ENCODE measurements around the gene MLLT3. TPM values are rescaled to one million over a fixed set of nuclear protein-coding genes. Genes with fewer than 3 reads are reported as not detected.

Gene MLLT3
- polyA plus RNA-seq, 4 donors = 24.2 to 35.4 (median 30.9) TPM

DNA sequence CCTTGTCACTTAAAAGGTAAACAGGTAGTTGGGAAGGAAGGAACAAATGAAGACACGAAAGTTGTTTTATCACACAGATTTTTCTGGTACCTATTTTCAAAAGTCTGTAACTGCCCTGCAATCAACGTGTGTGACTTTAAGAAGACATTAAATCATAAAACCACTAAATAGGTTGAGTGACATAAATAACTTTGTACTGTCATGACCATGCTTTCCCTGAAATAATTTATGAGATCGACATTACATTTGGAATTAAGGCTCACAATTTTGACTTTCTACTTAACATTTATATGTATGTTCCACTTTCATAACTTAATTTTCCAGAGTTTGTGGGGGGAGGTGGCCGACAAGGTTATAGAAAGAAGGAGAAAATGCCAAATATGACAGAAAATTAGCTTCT lies 181.1 kb downstream of the MLLT3 start:
- no peak for DNase-seq (ENCODE audit: low read depth in 4 of 4, low spot score in 2 of 4)

DNA sequence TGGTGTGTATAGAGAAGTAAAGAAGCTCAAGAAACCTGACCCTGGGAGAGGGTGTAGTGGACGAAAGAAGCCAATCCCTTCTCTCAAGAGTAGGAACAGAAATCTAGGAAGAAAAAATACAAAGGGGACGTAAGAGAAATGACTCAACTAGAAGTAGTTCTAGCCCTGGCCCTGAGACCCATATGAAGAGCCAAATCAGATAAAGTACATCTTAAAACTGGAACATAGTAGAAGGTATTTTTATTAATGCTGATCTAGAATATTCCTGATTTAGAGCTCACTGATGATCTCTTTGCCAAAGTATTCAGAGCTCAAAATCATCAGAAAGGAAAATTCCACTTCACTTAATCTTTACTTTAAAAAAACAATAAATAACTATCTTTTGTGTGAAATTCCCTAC lies 184.8 kb downstream of the MLLT3 start:
- no peak for DNase-seq (ENCODE audit: low read depth in 4 of 4, low spot score in 2 of 4)

DNA sequence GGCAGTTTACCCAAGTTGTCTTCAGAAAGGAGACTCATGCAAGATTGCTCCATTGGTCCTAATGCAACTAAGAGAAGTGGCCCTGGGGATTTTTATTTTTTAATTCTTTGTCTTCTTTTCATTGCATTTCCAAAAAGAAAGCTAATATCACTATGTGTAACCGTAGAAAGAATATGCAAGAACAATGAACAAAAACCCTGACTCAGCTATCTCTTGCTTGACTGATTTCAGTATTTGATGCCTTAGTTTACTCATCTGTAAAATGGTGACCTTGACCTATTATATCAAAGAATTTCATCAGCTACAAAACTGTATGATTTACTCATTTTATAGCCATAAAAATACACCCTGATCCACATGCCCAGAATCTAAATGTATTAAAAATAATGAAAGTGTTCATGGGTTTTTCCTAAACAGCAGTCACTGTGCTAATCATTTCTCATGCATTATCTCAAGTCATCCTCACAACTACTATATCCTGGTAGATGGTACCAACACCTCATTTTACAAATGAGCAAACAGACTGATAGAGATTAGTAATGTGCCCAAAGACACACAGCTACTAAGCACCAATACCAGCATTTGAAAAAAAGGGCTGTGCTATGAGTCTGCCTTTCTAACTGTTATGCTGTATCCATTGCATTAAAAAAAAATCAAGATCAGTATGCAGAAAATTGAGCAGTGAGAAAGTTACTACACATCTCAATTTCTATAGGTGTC lies 185.7 kb downstream of the MLLT3 start:
- no peak for DNase-seq (ENCODE audit: low read depth in 4 of 4, low spot score in 2 of 4)

DNA sequence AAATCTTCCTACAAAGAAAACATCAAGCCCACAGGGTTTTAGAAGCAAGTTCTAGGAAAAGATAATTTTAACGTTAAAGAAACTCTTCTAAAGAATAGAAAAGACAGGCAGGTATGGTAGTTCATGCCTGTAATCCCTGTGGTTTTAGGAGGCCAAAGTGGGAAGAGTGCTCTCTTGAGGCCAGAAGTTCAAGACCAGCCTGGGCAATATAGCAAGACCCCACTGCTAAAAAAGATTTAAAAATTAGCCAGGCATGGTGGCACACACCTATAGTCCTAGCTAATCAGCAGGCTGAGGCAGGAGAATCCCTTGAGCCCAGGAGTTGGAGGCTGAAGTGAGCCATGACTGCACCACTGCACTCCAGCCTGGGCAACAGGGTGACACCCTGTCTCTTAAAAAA lies 193.3 kb downstream of the MLLT3 start:
- DNase-seq (ENCODE audit: low read depth in 4 of 4, low spot score in 2 of 4) = no peak

DNA sequence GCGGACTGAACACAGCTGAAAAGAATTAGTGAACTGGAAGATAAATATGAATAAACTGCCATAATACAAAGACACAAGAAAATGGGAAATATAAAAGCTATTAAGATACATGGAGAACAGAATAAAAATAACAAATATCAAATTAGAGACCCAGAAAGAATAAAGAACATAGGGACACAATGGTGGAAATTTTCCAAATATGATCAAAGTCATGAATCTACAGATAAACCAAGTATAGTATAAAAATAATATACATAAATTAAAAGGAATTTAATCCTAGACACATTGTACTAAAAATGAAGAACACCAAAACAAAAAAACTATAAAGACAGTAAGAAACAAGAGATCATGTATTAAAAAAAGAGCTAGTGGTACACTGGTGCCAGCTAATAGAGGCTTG lies 194.9 kb downstream of the MLLT3 start:
- no peak for DNase-seq (ENCODE audit: low read depth in 4 of 4, low spot score in 2 of 4)

DNA sequence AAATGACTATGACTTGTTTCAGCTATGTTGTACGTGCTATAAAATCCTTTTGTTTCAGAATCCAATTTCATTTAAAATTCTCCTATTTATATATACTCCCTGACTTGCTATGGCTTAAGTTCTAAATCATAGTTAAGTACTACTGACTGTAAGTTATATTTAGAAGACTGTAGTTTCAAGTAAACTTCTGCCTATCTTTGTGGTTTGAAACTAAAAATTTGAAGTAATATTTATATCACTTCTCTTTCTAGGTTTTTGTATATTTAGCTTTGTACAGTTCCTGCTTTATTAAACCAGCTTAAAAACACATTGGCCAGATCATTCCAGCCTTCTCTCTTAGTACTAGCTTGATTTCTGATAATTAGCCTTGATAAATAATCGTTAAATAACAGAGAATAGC lies 196.3 kb downstream of the MLLT3 start:
- DNase-seq (ENCODE audit: low read depth in 4 of 4, low spot score in 2 of 4) = no peak

DNA sequence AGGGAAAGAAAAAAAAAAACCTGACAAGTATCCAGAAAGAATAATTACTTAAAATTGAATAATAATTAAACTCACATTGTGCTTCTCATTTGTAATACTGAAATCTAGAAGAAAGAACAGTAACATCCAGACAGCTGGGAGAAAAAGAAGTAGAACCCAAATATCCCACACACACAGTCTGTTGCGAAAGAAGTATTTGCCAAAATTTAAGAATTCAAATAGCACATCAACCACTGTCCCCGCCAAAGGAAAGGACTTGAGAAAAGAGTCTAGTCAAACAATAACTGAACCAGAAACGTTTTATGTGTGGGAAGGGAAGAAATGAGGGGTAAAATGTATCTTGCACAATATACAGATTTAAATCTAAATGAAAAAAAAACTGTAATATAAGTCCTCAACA lies 202.8 kb downstream of the MLLT3 start:
- no peak for DNase-seq (ENCODE audit: low read depth in 4 of 4, low spot score in 2 of 4)

DNA sequence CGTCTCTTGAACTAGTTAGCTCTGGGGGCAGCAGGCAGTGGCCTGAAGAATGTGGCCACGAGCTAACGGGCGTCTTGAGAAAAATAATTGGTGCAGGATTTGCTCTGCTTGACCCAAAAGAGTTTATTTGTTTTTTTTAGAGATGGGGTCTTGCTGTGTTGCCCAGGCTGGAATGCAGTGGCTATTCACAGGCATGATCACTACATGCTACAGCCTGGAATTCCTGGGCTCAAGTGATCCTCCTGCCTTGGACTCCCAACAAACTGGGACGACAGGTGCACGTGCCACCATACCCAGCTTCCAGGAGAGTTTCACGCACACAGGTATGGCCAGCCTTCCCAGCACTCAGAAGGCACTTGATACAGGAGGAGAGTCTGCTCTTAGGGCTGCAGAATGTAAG lies 203.8 kb downstream of the MLLT3 start:
- no peak for DNase-seq (ENCODE audit: low read depth in 4 of 4, low spot score in 2 of 4)

DNA sequence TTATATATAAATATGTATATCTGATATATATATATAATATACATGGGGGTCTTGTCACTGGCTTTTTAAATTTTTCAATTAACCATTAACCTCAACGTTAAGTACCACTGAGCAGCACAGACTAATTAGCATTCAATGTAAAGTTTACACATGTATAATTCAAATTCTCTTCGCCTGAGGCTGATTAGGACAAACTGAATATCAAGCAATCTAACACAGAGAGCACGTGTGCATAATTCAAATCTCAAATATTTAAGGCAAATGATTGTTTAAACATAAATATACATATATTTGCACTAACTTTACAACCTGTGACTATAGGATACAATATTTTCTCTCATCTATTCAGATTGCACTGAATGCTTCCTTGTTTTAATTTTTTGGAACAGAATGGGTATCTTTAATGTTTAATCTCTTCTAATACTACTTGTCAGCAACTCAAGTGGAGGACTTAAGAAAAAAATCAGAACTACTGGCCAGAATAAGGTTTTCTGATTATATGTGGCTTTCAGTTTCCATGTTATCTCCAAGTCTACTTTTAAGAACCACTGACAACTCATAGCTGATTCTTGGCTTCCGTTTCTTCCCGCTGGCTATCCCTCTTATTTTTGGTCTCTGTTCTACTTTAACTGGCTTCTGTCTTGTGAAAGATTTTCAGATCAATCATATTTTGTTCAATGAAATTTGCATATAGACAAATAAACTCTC lies 204.8 kb downstream of the MLLT3 start:
- DNase-seq (ENCODE audit: low read depth in 4 of 4, low spot score in 2 of 4) = no peak

DNA sequence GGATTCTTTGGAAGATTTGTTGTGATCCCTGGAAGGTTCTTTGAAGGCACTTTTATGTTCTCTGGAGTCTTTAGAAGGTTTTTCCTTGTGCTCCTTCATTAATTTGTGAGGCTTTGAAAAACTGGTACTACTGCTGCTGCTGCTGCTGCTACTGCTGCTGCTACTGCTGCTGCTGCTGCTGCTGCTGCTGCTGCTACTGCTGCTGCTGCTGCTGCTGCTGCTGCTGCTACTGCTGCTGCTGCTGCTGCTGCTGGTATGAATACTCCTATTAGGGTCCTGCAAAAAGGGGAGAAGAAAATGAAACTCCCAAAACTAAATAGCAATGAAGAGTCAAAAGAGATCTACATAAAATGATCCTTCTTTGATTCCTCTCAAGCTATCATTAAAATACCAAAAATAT lies 208.1 kb downstream of the MLLT3 start:
- no peak for DNase-seq (ENCODE audit: low read depth in 4 of 4, low spot score in 2 of 4)

DNA sequence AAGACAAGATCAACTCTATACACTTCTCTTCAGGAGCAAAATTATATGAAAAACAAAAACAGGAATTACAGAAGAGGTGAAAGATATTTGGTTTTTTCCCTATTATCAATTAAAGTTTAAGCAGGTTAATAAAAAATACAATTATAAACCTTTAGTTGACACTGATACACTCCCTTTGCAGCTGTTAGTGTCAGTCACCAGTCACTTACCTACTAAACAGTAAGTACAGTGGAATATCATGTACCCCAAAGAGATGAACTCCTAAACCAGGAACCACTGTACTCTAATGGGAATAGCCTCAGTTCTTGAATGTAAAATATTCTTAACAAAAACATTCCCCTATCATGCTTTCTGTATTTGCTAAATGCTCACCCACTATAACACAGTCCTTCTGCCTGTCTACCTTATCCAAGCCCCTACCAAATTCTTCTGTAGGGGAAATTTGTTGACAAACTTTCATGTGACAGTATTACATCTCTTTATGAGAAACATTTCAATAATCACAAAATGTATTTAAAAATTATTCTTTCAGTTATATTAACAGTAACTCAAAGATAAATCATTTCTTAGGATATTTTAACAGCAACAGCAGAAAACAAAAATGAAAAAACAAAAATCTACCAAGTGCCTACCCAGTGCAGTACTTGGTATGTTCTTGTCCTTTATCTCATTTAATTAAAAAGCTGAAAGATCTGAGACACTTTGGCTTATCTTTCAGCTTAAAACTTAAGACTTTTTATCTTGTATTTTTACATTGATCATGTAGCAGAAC lies 212.8 kb downstream of the MLLT3 start:
- DNase-seq (ENCODE audit: low read depth in 4 of 4, low spot score in 2 of 4) = no peak

DNA sequence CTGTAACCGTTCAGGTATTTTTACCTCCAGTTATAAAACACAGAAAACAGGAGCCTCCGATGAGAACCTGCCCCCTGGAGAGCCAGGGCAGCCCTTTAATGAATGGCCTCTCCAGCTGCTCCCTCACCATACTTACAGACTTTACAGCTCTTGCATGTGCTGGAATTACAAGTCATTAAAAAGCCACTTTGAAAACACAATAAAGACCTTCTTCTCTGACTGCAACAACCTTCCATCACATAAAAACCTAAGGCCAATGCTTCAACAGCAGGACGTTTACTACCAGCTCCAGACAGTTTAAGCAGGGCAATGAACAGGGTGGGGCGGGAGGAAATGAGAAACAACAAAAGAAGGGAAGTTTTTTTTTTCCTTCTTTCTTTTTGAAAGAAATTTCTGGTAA lies 213.8 kb downstream of the MLLT3 start:
- no peak for DNase-seq (ENCODE audit: low read depth in 4 of 4, low spot score in 2 of 4)

DNA sequence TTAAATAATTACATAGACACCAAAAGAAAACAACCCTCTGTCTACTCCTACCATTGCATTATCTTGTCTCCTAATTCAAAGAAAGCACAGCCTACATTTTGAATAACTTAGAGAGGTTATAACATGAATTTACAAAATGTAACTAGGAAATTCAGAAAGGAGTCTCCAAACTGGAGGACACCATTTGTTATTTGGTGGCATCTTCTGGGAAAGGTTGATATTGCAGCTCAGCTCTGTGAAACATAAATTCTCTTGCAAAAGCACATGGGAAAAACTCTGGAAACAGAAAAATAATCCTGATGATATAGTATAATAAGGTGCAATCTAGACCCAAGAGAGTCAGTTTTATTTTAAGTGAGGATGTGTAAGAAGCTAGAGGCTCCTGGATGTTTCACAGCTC lies 215.3 kb downstream of the MLLT3 start:
- DNase-seq (ENCODE audit: low read depth in 4 of 4, low spot score in 2 of 4) = no peak

DNA sequence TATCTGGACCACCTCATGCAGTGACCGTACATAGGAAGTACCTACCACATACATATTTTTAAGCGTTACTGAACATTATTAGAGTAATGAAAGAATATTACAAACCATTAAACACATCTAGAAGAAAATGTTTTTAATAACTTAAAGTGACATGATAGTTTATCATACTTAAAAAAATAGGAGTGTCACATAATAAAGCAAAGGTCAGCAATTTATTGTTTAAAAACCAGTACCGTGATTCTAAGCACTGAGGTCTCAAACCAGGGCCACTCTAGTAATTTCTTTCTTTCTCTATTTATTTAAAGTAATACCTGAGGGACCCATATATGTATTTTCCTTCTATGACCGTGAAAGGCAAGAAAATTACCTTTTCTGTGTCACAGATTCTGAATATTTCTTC lies 216.0 kb downstream of the MLLT3 start:
- DNase-seq (ENCODE audit: low read depth in 4 of 4, low spot score in 2 of 4) = no peak

DNA sequence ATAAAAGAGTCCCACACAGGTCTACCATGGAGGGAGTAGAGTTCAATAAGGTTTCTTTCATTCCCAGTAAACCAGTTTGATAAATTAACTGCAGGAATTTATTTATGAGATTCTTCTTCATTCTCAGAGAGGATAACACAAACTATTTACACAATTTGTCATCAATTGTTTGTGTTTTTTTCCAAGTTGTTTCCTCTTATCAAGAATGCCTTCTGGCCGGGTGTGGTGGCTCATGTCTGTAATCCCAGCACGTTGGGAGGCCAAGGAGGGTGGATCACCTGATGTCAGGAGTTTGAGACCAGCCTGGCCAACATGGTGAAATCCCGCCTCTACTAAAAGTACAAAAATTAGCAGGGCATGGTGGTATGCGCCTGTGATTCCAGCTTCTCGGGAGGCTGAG lies 216.7 kb downstream of the MLLT3 start:
- no peak for DNase-seq (ENCODE audit: low read depth in 4 of 4, low spot score in 2 of 4)

DNA sequence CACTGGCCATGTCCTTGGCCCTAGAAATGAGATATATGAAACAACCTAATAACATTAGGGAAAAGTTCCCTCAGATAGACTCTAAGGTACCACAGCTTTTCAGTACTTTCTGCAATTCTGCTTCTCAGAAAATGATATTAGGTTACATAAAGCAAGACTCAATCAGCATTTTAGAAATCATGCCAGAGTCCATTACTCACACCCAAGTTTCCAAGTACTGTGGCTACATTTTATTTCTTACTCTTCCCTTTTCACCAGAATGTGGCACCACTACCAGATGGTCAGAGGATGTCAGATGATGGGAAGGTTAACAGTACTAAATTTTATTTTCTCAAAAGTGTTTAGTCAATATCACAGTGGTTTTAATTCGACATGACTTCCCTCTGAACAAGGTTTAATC lies 217.2 kb downstream of the MLLT3 start:
- no peak for DNase-seq (ENCODE audit: low read depth in 4 of 4, low spot score in 2 of 4)

DNA sequence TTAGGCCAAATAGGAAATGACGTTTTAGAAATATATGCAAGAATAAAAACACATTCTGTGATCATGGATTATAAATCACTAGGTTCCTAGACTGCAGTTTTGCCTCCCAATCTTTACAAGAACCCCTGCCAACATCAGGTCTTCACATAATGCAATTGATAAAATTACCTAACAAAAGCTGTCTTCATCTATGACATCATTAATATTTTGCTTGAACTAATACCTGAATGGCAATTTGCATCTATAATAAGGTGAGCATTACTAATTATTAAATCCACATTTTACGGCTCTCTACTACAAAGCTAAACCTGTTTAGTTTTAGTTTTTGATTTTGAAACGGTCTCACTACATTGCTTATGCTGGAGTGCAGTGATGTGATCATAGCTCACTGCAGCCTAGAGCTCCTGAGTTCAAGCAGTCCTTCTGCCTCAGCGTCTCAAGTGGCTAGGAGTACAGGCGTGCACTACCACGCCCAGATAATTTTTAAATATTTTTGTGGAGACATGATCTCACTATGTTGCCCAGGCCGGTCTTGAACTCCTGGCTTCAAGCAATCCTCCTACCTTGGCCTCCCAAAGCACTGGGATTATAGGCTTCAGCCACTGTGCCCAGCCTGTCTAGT lies 218.0 kb downstream of the MLLT3 start:
- no peak for DNase-seq (ENCODE audit: low read depth in 4 of 4, low spot score in 2 of 4)

DNA sequence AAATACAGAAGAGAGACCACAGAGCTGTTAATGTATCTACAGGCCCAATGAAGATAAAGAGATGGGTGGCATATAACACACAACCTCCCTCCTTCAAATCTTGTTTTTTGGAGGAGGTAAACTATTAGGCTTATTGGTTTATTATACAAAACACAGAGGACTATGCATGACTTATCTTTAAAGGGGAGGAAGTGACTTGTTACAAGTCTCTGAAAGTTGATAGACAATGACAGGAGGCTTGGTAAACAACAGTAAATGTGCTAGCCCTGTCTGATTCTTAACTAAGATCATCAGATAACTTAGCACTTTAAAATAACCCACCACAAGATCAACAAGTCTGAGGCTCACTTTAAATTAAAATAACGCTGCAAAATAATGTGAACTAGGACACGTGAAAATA lies 219.0 kb downstream of the MLLT3 start:
- DNase-seq (ENCODE audit: low read depth in 4 of 4, low spot score in 2 of 4) = no peak

DNA sequence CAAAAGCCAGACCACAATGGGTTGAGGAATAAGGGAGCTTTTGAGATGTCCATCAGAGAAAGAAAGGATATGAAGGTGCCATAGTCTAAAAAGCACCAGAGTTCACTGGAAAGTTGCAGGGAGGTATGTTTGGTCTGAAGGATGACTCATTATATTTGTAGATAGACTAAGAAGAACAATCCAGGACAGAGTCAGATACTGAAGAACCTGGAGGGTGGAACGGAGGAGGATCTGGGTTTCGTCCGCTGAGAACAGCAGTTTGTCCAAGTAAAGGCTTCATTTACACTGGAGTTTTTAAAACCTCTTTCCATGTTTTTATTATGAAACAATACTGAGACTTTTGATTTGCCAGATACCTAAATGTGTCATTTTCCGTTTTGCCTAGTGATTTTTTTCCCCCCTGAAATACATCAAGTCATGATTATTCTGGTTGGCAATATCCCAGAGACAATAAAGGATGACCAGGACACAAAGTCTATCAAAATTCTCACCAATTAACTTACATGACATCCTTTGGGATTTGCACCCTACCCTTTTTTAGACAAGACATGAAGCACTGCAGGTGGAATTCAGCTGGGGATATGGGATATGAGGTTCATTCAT lies 219.9 kb downstream of the MLLT3 start:
- DNase-seq (ENCODE audit: low read depth in 4 of 4, low spot score in 2 of 4) = no peak

DNA sequence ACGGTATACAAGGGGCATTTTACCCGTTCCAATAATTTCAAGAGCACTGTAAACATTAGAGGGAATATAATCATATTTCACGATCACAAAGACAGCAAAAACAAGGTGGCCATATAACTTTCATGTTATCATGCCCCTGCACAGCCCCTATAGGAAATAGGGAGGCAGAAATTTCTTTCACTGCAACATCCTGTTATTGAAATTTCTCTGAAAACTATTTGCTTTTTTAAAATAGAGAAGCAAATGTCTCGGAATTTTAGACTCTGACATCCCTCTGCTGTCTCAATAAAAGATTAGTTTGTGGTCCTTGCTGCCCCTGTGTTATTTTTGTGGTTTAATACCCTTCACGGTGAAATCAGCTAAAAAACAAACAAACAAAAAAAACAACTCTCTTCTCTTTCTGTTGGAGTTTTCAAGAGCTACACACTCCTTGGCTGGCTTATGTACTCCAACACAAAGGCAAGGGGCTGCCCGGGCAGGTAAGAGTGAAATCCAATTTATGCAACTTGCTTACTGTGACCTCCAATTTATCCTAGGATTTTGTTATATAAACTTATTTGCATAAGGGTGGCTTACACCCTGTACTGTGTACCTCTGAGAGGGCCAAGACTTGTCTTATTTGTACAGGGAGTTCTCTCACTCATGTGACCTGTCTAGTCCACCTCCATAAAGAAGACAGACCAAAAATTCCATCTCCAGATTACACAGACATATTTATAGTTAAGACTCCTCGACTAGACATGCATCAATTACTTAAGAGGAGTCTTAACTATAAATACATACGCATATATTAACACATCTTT lies 223.6 kb downstream of the MLLT3 start:
- no peak for DNase-seq (ENCODE audit: low read depth in 4 of 4, low spot score in 2 of 4)
